Upper lobe of left lung (tissue), 6 donors: Measurements from ENCODE around the gene ASAH2. TPM values are rescaled to one million over a fixed set of nuclear protein-coding genes. Genes with fewer than 3 reads are reported as not detected.
A peak's percentile ranks its signal among the peaks of the same experiment; 100 is the strongest.

Experiments used
- ATAC-seq, 2 donors: fragments of 200-7000 bp; cut with Tn5 transposase; one replicate each; pipeline ENCODE4 v1.9.1; 2022; ENCODE audit warnings: mild to moderate bottlenecking in 2 of 2, moderate library complexity in 2 of 2; ENCODE audit not compliant: low FRiP score in 2 of 2
- DNase-seq, 2 donors: peaks; one replicate each; pipeline ENCODE4 v3.0.0-alpha.2; 2019 to 2020
- H3K27ac ChIP-seq, 4 donors: fragments of 200-600 bp; sonication (generic); one replicate each; pipeline ENCODE4 v1.5.1; 2016 to 2019
- H3K27me3 ChIP-seq, 4 donors: fragments of 200-600 bp; sonication (generic); one replicate each; pipeline ENCODE4 v1.5.1; 2017 to 2019
- H3K36me3 ChIP-seq, 4 donors: fragments of 200-600 bp; sonication (generic); one replicate each; pipeline ENCODE4 v1.5.1; 2016 to 2019
- H3K4me1 ChIP-seq, 4 donors: fragments of 200-600 bp; sonication (generic); one replicate each; pipeline ENCODE4 v1.5.1; 2018 to 2019
- H3K4me3 ChIP-seq, 4 donors: fragments of 200-600 bp; sonication (generic); one replicate each; pipeline ENCODE4 v1.5.1; 2017 to 2019; ENCODE audit warnings: mild to moderate bottlenecking in 2 of 4, moderate library complexity in 1 of 4
- H3K9me3 ChIP-seq, 4 donors: fragments of 200-600 bp; sonication (generic); one replicate each; pipeline ENCODE4 v1.5.1; 2018 to 2019
- EP300 ChIP-seq, 4 donors: sonication (generic); formaldehyde crosslinking; IDR thresholded peaks; one replicate each; pipeline ENCODE4 v1.5.1; 2017; ENCODE audit warnings: antibody characterized with exemption in 4 of 4, control low read depth in 2 of 4
- POLR2A ChIP-seq, 4 donors: fragments of 450-650 bp; IDR thresholded peaks; one replicate each; pipeline ENCODE4 v1.5.1; 2016 to 2017; ENCODE audit warnings: antibody characterized with exemption in 4 of 4, mild to moderate bottlenecking in 2 of 4
- POLR2AphosphoS5 ChIP-seq, 2 donors: sonication (generic); formaldehyde crosslinking; IDR thresholded peaks; one replicate each; pipeline ENCODE4 v1.5.1; 2017; ENCODE audit warnings: antibody characterized with exemption in 2 of 2
- WGBS, 2 donors: methylation state at CpG; one replicate each; pipeline ENCODE4 v1.1.5; 2017 to 2018; 5-methylcytosine and 5-hydroxymethylcytosine counted together
- total RNA-seq, 6 donors: library from RNA; depleted of rRNA in 4 of 6; stranded (reverse); fragments of >200 nt in 4 of 6; gene quantifications; one replicate each; pipeline versions ENCODE4 v1.1.0 to v1.2.1, GENCODE V29; 2016 to 2021
- TF ChIP-seq, protein P1 (sequence below), 6 experiments: fragments of 450-650 bp in 4 of 6; fragments of 200-600 bp in 2 of 6; sonication (generic) in 2 of 6; IDR thresholded peaks; one replicate each; pipeline ENCODE4 v1.5.1; 2016 to 2019; ENCODE audit warnings: antibody characterized with exemption in 6 of 6
- donor health status: DM: no; HTN: no; CAD: no; lungs with moderate emphysema.
- donor health status: DM: no; HTN: yes; CAD: no; lungs with severe emphysema.

The ASAH2 gene
- total RNA-seq, 6 donors from 2014 or later: 0.11 to 21.0 (median 0.61) TPM

DNA sequence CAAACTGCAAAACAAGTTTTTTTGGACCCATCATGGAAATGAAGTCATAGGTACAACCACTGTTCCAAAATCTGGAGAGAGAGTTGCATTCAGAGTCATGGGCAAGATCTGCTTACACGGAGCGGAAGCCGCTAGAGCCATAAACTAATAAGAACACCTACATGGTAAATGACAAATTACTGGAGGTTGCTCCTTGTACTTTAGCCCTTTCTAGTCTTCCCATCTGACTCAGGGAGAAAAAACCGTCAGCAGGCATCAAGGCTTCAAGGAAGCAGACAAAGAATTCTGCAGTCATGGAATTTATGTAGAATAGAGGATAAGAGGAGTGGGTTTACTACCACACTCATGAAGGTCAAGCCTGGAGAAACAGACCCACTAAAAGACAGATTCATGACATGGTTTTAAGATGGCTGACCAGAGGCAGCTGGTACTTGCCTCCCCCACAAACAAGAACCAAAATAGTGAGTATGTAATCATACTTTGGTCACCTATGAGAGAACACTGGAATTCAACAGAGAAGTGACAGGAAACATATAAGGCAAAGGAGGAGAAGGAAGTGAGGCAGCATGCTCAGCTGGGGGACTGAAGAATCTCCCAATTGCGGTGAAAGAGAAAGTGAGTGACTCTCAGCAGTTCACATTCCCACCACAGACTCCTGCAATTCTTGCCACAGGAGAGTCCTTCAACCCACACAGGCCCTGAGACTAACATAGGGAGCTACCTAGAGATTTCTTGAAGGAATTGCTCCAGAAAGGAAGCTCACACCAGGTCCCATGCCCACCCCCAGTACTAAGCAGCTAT lies 42.4 kb upstream of the ASAH2 start:
- ATAC-seq (no peak), DNase-seq (no peak)
- 86 to 88% methylated on average over 5 of the region's 5 CpGs for WGBS, 2 donors
- TF ChIP-seq POLR2A (IDR thresholded peaks at IDR 0.05): no peak
- TF ChIP-seq EP300 (IDR thresholded peaks at IDR 0.05): no peak
- TF ChIP-seq POLR2AphosphoS5 (IDR thresholded peaks at IDR 0.05): no peak
- TF ChIP-seq, protein P1, sequence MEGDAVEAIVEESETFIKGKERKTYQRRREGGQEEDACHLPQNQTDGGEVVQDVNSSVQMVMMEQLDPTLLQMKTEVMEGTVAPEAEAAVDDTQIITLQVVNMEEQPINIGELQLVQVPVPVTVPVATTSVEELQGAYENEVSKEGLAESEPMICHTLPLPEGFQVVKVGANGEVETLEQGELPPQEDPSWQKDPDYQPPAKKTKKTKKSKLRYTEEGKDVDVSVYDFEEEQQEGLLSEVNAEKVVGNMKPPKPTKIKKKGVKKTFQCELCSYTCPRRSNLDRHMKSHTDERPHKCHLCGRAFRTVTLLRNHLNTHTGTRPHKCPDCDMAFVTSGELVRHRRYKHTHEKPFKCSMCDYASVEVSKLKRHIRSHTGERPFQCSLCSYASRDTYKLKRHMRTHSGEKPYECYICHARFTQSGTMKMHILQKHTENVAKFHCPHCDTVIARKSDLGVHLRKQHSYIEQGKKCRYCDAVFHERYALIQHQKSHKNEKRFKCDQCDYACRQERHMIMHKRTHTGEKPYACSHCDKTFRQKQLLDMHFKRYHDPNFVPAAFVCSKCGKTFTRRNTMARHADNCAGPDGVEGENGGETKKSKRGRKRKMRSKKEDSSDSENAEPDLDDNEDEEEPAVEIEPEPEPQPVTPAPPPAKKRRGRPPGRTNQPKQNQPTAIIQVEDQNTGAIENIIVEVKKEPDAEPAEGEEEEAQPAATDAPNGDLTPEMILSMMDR (IDR thresholded peaks at IDR 0.05): no peak
- H3K27ac ChIP-seq: no peak overlapping the region
- no peaks in the 10 kb centered on the region for H3K4me1 ChIP-seq
- no peak overlapping the region for H3K4me3 ChIP-seq
- H3K36me3 ChIP-seq: no peaks in the 10 kb centered on the region
- no peaks in the 10 kb centered on the region for H3K27me3 ChIP-seq
- H3K9me3 ChIP-seq: no peaks in the 10 kb centered on the region

GRCh38 chr10:50291261-50291850 lies 40.0 kb upstream of the ASAH2 start:
- ATAC-seq (no peak), DNase-seq (no peak)
- Histone ChIP-seq H3K4me1 (no peaks in the 10 kb centered on the region), H3K4me3 (no peak overlapping the region), H3K36me3 (no peaks in the 10 kb centered on the region), H3K27me3 (no peaks in the 10 kb centered on the region), H3K9me3 (no peaks in the 10 kb centered on the region), H3K27ac (no peak overlapping the region)
- TF ChIP-seq, protein P1 (IDR thresholded peaks at IDR 0.05): peak in 3 of 6 experiments; percentile 16 to 51 (median 42)
- TF ChIP-seq POLR2AphosphoS5 (IDR thresholded peaks at IDR 0.05): no peak
- TF ChIP-seq POLR2A (IDR thresholded peaks at IDR 0.05): no peak
- TF ChIP-seq EP300 (IDR thresholded peaks at IDR 0.05): no peak
- WGBS, 2 donors: 73 to 74% methylated on average over 1 of the region's 1 CpG

DNA sequence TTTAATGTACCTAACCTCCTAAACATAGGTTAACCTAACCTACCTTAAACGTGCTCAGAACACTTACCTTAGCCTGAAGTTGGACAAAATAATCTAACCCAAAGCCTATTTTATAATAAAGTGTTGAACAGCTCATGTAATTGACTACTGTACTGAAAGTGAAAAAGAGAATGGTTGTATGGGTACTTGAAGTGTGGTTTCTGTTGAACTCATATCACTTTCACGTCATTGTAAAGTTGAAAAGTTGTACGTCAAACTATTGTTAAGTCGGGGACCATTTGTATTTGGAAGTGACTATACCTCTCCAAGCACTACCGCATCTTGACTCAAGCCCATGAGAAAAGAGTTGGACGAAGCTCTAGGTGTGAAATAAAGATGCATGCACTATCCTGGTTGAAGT lies 37.9 kb upstream of the ASAH2 start:
- H3K4me1 ChIP-seq: no peaks in the 10 kb centered on the region
- H3K27me3 ChIP-seq: no peaks in the 10 kb centered on the region
- H3K27ac ChIP-seq: no peak overlapping the region
- WGBS, 2 donors: 83 to 92% methylated on average over 6 of the region's 6 CpGs
- H3K9me3 ChIP-seq: no peaks in the 10 kb centered on the region
- TF ChIP-seq POLR2AphosphoS5 (IDR thresholded peaks at IDR 0.05) (no peak), POLR2A (IDR thresholded peaks at IDR 0.05) (no peak), EP300 (IDR thresholded peaks at IDR 0.05) (no peak)
- TF ChIP-seq, protein P1 (IDR thresholded peaks at IDR 0.05): no peak
- ATAC-seq (no peak), DNase-seq (no peak)
- H3K4me3 ChIP-seq: no peak overlapping the region
- no peaks in the 10 kb centered on the region for H3K36me3 ChIP-seq

DNA sequence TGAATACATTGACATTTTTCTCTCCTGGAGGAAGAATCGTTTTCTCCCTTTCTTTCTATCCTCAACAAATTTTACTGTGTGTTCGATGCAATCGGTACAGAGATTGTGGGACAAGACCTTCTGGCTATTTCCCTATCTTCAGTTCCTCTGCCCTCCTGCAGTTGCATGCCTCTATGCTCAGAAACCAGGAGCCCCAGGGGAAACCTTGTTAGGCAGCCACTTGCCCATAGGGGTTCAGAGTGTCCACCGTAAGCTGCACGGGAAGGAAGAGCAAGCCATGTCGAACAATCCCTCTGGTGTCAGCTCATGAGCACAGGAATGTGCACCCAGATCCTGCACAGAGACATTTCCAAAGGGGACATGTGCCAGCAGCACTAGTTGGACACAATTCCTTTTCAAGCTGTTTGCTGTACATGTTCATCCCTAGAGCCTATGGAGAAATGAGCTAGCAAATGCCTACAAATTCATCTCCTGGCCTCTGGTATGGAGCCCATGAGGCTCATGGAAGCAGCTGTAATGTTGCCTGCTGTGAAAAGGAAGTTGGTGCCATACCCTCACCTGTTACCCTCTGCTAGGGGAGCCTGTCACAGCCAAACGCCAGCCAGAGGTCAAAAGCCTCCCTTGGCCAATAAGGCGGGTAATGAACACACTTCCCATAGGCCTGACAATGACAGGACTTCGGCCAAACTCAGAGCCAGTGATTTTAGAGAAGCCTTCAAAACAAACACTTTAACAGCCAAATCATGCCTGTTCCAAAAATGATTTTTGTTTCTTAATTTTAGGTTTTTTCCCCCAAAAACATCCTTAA lies 35.9 kb upstream of the ASAH2 start:
- Histone ChIP-seq H3K4me3 (no peak overlapping the region), H3K27ac (no peak overlapping the region), H3K27me3 (no peaks in the 10 kb centered on the region), H3K4me1 (no peaks in the 10 kb centered on the region), H3K9me3 (no peaks in the 10 kb centered on the region), H3K36me3 (no peaks in the 10 kb centered on the region)
- ATAC-seq: no peak
- TF ChIP-seq POLR2A (IDR thresholded peaks at IDR 0.05) (no peak), EP300 (IDR thresholded peaks at IDR 0.05) (no peak)
- 77 to 81% methylated on average over 9 of the region's 9 CpGs for WGBS, 2 donors
- no peak for DNase-seq

GRCh38 chr10:50286517-50286916 lies 35.2 kb upstream of the ASAH2 start:
- H3K36me3 ChIP-seq: no peaks in the 10 kb centered on the region
- 21 to 40% methylated on average over 2 of the region's 2 CpGs for WGBS, 2 donors
- H3K4me3 ChIP-seq: no peak overlapping the region
- peak in 1 of 2 donors; percentile 77 for ATAC-seq
- no peaks in the 10 kb centered on the region for H3K27me3 ChIP-seq
- no peak overlapping the region for H3K27ac ChIP-seq
- no peak for DNase-seq
- H3K9me3 ChIP-seq: no peaks in the 10 kb centered on the region
- TF ChIP-seq POLR2A (IDR thresholded peaks at IDR 0.05) (no peak), EP300 (IDR thresholded peaks at IDR 0.05) (no peak), POLR2AphosphoS5 (IDR thresholded peaks at IDR 0.05) (no peak)
- TF ChIP-seq, protein P1 (IDR thresholded peaks at IDR 0.05): no peak
- no peaks in the 10 kb centered on the region for H3K4me1 ChIP-seq
